HG03066 (cell line): ENCODE results near the gene HMCN1.

Experiments used
- ATAC-seq: cut with Tn5 transposase; IDR thresholded peaks from one replicate; pipeline ENCODE4 v1.9.1; 2021; ENCODE audit warnings: low read depth; ENCODE audit not compliant: unreplicated experiment

HMCN1 gene

DNA sequence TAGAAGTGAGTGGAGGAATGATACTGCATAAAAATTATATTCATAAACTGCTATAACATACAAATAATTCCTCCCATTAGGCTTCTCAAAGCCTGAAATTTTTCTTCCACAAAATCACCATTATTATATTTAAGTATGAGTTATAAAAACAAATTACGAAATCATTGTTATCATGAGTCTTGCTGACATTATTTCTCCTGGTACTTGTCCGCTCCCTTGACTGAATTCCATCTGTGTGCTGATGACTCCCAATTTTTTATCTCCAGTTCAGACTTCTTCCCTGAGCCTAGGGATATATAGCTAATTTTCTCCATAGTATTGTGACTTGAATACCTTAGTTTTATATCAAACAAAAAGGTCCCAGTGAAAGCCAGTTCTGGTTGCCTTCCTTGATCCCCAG is 268.2 kb downstream of the HMCN1 start:
- ATAC-seq = no peak

DNA sequence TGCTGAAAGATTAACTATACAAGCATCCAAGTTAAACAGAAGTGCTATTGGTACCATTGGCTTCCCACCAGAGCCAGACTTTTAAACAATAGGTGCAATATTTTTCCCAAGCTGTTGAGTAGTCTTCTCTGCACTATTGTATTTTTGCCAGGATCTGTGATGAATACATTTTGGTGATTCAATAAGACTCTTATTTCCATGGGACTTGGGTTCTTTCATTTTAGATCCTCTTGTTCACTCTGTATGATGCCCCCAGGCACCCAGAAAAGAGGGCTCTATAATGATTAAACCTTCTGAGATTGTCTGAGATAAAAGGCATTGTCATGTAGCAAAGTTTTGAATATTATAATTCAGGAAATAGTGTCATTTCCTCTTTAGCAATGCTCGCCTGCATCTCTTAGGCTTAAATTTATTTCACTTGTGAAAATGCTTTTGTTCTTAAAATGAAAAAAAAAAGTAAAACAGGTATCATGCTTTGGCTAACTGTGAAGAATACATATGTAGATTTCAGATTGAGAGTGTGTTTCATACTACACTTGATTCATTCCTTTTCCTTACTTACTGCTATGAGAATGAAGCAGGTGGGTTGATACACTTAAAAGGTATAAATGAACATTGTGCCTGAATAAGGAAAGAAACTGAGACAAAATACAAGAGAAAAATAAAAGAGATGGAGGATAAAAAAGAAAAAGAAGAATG is 275.0 kb downstream of the HMCN1 start:
- no peak for ATAC-seq

DNA sequence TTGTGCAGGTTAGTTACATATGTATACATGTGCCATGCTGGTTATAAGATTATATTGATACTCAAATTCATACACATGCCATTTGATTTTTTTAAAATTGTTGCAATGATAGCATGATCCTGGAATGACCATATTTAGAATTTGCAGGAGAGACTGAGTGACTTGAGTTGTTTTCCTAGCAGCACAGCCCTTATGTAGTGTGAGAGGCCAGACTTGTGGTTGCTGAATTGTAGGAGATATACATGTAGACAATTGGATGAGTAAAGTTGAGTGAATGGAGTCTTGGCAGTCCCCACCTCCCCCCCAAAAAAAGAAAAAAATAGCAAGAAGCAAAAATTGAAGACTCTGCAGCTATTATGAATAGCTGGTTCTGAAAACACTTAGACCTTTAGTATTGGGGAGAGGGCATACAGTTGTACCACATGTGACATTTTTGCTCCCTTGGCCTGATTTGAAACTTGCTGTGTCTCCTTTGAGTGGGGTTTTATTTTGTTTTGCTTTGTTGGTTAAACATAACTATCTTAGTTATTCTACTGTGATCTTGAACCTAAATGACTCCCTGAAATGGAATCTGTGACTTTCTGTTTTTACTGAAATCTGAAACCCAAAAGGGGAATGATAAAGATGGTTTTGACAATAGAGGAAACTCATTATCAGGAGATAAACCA is 280.3 kb downstream of the HMCN1 start:
- ATAC-seq = no peak

DNA sequence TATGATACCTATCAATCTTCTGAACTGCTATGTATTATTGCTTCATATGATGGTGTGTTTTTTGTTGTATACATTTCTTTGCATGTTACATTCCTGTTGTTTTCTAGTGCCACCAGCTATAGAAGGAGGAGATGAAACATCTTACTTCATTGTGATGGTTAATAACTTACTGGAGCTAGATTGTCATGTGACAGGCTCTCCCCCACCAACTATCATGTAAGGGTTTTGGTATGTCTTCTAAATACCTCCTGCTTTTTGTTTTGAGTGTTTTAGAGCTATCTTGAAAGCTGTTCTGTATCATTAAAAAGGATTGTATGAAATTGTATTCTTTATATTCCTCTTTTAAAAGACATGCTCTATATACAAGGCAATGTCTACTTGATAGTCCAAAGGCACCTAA is 282.7 kb downstream of the HMCN1 start:
- ATAC-seq = no peak

DNA sequence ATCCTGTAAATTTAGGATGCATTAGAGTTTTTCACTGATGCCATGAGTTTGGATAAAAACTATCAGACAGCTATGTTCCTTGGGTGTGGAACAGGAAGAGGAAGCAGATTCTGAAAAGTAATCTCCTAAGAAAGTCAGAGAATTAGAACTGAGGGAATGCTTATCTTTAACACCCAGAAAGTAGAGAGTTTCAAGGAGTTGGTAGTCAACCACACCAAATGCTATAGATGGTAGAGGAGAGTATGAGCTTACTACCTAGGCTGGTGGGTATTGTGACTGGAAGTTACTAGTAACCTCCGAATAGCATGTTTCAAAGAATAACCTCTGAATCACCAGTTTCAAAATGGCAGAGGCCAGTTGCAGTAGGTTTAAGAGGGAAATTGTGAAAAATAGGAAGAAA is 288.0 kb downstream of the HMCN1 start:
- ATAC-seq = no peak

DNA sequence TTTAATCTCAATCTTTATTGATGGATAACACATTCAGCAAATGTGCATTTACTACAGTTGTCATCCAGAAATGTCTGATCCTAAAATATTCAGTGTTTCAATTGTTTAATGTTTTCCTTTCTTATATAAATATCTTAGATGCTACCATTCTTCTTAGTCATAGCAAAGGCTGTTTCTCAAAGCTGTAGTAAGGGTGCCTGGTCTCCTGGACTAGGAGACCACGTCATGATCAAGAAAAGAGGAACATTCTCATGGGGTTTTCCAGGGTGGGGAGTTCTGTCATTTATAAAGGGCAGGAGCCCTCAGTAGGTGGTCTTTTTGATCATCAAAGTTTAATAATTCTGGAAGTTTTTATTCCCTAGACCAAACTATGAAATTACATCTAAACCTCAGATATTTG is 292.8 kb downstream of the HMCN1 start:
- ATAC-seq = no peak

DNA sequence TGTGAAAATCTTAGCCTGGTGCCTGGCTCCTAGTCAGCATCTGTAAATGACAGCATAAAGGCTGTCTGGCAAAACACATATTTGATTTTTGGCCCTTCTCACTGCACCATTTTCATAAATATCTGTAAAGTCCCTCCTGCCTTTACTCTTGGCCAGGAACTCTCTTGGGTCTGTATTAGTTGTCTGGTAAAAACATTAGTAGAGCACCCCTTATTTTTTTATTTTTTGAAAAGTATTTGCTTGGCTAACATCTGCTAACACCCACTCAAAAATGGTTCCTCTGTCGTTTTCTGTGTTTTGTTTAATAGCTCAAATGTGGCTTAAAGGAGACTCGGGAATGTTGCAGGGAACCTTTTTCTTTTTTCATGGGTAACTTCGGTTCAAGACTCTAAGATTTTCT is 293.4 kb downstream of the HMCN1 start:
- no peak for ATAC-seq

DNA sequence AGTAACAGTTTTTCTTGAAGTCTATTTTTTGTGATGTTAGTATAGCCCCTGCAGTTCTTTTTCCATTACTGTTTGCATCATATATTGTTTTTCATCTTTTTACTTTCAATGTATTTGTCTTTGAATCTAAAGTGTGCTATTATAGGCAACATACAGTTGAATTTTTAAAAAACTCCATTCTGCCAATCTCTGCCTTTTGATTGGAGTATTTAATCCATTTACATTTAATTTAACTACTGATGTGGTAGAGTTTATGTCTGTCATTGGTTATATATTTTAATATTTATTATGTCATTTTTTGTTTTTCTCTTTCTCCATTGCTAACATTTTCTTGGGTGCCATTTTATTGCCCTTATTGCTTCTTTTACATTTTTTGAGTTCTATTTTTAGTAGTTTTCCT is 296.3 kb downstream of the HMCN1 start:
- ATAC-seq = no peak

DNA sequence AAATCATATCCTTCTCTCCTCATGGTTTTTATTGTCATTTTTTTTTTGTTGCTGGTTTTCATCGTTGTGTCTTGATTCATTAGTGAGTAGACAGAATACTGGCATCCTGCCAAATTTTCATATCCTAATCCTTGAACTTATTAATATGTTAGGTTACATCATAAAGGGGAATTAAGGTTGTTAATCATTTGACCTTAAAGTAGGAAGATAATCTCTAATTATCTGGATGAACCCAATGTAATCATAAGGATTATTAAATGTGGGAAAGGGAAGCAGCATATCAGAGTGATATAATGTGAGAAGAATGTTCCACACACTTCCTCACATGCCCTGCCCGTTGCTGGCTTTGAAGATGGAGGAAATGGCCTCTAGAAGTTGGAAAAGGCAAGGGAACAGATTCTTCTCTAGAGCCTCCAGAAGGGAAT is 299.7 kb downstream of the HMCN1 start:
- no peak for ATAC-seq

DNA sequence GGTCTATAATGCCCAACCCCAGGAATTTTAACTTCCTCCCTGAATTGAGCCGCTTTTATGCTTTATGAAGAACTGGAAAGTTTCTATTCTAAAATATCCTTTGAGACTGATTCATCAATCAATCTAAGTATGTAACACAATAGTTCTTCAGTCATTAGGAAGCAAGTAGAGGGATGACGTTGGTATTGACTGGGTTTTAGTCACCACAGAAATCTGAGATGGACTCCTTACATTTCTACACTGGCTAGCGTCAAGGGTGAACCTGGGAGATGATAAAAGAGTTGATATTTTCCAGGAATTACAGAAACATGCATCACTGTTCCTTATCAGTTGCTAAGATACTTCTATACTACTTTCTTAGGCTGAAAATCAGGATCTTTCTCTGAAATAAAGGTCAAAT is 308.0 kb downstream of the HMCN1 start:
- ATAC-seq = no peak

DNA sequence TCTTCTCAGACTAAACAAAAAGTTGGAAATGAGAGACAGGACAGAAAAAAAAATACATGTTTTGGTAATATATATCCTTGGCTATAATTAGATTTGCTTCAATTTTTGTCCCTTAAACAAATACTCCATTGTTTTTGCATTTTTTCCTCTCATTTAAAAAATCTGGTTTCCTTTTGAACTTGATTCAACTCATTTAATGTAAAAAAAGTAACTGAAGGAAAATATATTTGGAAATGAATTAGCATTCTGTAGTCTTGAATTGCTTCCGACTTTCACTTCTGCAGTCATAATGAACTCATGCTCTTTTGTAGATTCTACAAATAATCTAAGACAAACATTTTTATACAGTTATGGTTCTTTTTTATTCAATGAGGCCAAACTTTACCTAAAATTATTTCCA is 309.1 kb downstream of the HMCN1 start:
- ATAC-seq = no peak

DNA sequence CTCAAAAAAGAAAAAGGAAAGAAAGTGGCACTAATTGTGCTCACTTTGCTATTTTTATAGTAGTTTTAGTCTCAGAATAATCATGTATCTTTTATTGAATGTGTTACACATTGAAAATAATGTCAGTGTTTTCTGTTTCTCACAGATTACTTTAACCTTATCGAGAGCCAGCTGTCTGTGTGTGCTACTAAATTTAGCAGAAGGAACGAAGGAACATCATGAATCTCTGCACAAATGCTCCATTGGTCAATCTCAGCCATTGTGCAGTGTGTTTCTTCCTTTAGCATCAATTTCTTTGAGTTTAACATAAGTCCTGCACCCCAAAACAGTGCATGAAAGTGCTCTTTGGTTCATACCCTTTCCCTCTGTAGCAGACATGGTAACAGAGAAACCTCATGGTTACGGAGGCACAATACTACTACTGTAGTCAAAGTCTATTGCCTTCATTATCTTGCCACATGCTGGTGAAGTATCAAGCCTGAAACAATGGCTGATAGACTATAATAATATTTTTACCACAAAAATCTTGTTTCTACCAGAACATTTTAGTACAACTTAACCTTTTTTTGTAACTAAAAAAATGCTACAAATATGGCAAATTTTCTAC is 310.0 kb downstream of the HMCN1 start:
- no peak for ATAC-seq

DNA sequence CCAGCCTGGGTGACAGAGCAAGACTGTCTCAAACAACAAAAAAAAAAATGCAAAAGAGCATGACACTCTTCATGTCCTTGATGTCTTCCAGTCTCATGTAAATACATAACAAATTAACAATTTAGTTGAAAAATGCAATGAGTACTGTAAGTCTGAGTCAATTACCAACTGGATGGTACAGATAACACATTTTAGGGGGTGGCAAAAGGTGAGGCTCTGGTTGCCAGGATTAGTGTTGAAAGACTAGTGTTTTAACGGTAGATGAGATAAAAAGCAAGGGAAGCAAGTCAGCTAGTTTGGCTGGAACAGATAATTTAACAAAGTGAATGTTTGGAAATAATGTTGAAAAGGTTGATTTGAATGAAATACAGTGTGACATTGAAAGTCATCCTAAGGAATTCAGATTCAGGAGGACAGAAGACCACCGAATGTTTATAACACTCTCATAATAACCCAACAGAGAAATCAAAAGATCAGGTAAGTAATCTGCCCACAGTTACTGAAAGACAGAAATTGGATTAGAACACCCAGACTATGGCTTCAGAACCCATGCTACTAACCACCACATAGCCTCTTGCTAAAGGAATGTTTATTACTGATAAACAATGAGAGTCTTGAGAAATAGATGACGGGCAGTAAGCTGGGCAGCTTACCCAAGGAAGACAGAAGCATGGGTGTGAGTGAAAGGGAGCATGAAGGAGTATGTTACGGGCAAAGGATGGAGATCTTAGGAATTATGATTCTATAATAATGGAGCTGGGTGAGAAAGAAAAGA is 312.4 kb downstream of the HMCN1 start:
- no peak for ATAC-seq

DNA sequence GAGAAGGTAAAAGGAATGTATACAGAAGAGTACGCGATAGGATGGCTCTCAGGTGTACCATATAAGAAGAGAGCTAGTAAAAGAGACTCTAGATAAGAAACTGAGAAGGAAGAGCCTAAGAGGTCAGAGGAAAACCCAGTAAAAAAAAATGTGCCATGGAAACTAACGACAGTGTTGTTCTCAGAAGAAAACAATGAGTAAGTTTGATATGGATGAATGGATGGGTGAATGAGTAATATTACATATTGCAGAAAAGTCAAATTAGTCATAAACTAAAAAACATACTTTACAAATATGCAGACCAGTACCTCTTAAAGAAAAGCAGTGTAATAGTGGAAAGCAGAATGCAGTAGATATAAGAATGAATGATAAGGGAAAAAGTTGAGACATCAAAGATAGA is 316.2 kb downstream of the HMCN1 start:
- no peak for ATAC-seq

DNA sequence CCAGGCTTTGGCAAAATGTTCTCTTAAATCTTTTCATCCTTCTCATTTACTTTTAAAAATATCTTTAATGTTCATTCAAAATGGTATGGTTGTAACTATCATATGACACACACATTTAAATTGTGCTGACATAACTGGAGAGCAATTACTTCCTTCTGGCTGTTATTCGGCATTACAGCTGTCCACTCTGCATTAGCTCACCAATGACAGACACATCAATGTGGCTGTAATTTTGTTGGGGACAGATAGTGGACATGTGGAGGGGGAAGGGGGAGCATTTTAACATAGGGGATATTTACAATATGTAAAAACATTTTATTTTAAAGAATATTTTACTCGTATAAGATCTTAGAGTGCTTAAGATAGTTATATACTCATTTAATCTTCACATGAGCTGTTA is 319.8 kb downstream of the HMCN1 start:
- no peak for ATAC-seq

DNA sequence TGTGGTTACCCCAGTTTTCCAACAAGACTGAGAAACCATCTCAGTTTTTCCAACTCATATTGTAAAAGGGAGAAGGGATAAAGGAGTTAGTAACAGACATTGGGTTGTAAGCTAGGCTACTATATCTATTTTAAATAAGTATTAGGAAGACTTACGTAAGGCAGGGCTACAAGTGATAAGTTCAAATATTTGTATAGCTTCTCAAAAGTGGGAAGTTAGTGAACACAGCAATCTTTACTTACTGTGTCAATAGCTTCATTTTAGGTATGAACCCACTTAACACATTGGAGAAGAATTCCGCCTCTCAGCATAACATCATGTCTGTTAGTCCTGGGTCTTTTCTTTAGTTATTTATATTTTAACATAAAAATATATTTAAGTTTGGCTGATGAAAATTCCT is 320.7 kb downstream of the HMCN1 start:
- ATAC-seq = no peak

DNA sequence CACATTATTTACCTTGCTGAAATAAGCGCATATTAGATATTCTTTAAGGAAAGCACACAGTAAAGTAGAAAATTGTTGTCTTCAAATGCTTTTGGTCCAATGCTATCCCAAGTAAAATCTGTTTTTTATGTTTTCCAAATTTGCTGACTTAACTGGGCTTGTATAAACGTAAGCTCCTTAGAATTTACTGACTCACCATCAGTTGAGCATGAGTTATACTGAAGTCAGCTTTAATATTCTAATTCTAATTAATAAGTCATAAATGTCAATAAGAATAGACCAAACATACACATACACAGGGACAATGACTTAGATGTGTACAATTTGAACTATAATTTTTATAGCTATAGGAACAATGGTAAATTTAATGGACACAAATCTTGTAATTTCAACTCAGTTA is 321.7 kb downstream of the HMCN1 start:
- ATAC-seq = no peak

DNA sequence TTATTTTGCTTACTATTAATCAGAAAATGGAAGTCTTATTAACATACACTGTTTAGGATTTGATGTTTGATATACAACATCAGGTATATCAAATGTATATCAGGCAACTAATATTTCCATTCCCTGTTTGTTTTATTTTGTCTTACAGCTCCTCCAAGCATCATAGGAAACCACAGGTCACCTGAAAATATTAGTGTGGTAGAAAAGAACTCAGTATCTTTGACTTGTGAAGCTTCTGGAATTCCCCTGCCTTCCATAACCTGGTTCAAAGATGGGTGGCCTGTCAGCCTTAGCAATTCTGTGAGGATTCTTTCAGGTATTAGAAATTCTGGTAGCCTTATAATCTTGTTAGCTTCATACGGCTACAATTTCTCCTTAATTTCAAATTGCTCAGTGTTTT is 322.9 kb downstream of the HMCN1 start:
- no peak for ATAC-seq

DNA sequence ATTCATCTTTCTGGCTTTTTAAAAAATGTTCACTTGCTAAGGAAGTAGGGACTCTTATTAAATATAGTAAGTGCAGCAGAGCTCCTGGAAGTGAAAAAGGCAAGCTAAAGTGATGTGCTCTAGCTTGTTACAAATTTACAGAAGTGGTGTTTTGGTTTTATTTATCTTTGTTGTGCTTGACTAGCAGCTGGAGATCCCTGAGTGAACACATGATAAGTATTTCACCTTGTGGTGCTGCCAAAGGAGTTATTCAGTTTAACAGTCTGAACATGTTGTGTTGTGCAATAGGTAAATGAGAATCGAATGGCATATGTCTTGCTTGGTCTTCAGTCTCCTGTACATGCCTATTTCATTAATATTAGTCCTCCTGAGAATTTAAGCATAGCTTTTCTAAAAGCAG is 325.1 kb downstream of the HMCN1 start:
- no peak for ATAC-seq

DNA sequence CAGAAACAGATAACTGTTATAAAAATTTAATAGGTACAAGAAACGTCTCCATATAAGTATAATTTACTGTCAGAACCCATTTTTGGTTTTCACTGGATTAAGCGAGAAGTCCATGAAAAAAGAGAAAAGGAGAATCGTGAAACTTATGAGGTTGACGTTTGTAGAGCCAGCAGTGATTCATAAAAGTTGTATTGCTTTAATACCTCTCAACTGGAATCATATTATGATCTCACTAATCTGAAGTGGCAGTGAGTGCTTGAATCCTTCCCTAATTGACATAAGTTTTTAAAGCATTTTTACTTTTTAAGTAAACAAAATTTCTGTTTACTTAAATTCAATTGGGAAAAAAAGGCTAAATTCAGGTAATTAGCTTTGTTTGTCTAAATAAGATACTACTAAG is 325.6 kb downstream of the HMCN1 start:
- ATAC-seq = no peak

DNA sequence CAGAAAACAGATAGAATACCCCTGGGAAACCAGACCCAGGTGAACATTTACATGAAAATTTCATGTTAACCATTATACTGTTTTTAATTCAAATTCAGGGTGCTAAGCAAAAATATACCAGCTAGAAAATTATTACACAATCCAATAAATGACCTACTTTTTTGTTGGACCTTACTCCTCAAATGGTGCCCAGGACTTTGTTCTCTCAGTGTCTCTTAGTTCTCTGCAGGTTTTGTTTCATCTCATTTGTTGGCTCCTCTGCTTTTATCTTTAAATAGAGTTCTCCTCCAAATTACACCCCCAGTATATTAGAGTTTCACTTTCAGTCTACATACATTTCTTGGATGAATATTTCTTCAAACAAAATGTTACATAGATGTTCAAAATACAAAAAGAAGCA is 326.0 kb downstream of the HMCN1 start:
- ATAC-seq = no peak
